Heart left ventricle (tissue), 13 donors: Measurements from ENCODE around the gene SELENOF.

Experiments used
- CTCF ChIP-seq, 12 donors: fragments of 200-600 bp; sonication (generic) in 4 of 12; IDR thresholded peaks; one replicate each; pipeline versions ENCODE4 v1.5.0 to v1.8.0; 2018 to 2022; ENCODE audit warnings: antibody characterized with exemption in 12 of 12, mild to moderate bottlenecking in 5 of 12
- POLR2A ChIP-seq, 2 donors: fragments of 450-650 bp; IDR thresholded peaks; one replicate each; pipeline ENCODE4 v1.6.1; 2017; ENCODE audit warnings: antibody characterized with exemption in 2 of 2, mild to moderate bottlenecking in 2 of 2, moderate library complexity in 2 of 2
- donor health status: ischemic (EF 13 %, LVEDD 7.1; RV severe dilation, severe dysfunction).
- donor health status: DM: no; HTN: yes; CAD: no.
- donor health status: DM: no; HTN: no; CAD: no.
- donor health status: ischemic (EF 25% LVEDD 6.9; RV normal size, moderate dysfunction).
- donor health status: ischemic (EF 25% LVEDD 5.7; RV mildly dilated, moderate dysfunction).
- donor health status: ischemic (EF 35%, LVEDD 5.7; RV mildly dilated, moderate dysfunction).
- donor health status: nonischemic (EF 11% LVEDD 7.7; RV severe dilation, severe dysfunction).
- donor health status: DM: yes; HTN: yes; CAD: no.
- donor health status: PGD.
- donor health status: ischemic (EF 29% LVEDD 5.4; RV normal size, mild dysfunction).
- donor health status: nonischemic (EF 23%, LVEDD 6.1; RV moderate dilation, normal function).

- TF ChIP-seq CTCF (IDR thresholded peaks at IDR 0.05) (no peak), POLR2A (IDR thresholded peaks at IDR 0.05) (no peak)
Measured at GRCh38 chr1:86940599-86940998, 26.7 kb upstream of the SELENOF start.
